ENCODE measurements around the gene RGS14. TPM values are rescaled to one million over a fixed set of nuclear protein-coding genes. Genes with fewer than 3 reads are reported as not detected.

The RGS14 gene
- total RNA-seq, 1 donor from 2014 or later: 4.5 TPM

- Histone ChIP-seq H3K36me3 (no peaks in the 10 kb centered on the region), H3K4me1 (peaks cover 7 to 9% of the 10 kb centered on the region in 2 donors), H3K4me3 (no peak overlapping the region), H3K27me3 (no peaks in the 10 kb centered on the region), H3K9me3 (no peaks in the 10 kb centered on the region), H3K27ac (no peak overlapping the region)
- TF ChIP-seq CTCF (IDR thresholded peaks at IDR 0.05): no peak
- DNase-seq (ENCODE audit: low spot score in 2 of 2): no peak
- intact Hi-C loops (cut with DNase I): no loop called here
Measured at GRCh38 chr5:177369645-177370440, 12.1 kb downstream of the RGS14 start.

GRCh38 chr5:177370488-177371119 is 12.9 kb downstream of the RGS14 start:
- Histone ChIP-seq H3K27me3 (no peaks in the 10 kb centered on the region), H3K9me3 (no peaks in the 10 kb centered on the region), H3K4me1 (peaks cover 7 to 9% of the 10 kb centered on the region in 2 donors), H3K36me3 (no peaks in the 10 kb centered on the region), H3K4me3 (peak overlapping the region; percentile 29 to 46), H3K27ac (no peak overlapping the region)
- peak; percentile 28 to 49 (median 35) for TF ChIP-seq CTCF (IDR thresholded peaks at IDR 0.05)
- intact Hi-C loops (cut with DNase I): no loop called here
- DNase-seq (ENCODE audit: low spot score in 2 of 2): peak in 1 of 2 donors; percentile 80

GRCh38 chr5:177371120-177372033 is 13.7 kb downstream of the RGS14 start:
- no peak for TF ChIP-seq CTCF (IDR thresholded peaks at IDR 0.05)
- peaks cover 4 to 5% of the 10 kb centered on the region in 2 donors for H3K4me1 ChIP-seq
- intact Hi-C loops (cut with DNase I): no loop called here

GRCh38 chr5:177372034-177372896 is 14.5 kb downstream of the RGS14 start:
- Histone ChIP-seq H3K27ac (no peak overlapping the region), H3K4me3 (no peak overlapping the region), H3K9me3 (no peaks in the 10 kb centered on the region), H3K36me3 (no peaks in the 10 kb centered on the region), H3K27me3 (no peaks in the 10 kb centered on the region), H3K4me1 (peaks cover 3 to 4% of the 10 kb centered on the region in 2 donors)
- TF ChIP-seq CTCF (IDR thresholded peaks at IDR 0.05): no peak
- DNase-seq (ENCODE audit: low spot score in 2 of 2): no peak
- intact Hi-C loops (cut with DNase I): no loop called here

More at GRCh38 chr5:177371120-177372033, 13.7 kb downstream of the RGS14 start:
- Histone ChIP-seq H3K27me3 (no peaks in the 10 kb centered on the region), H3K9me3 (no peaks in the 10 kb centered on the region), H3K36me3 (no peaks in the 10 kb centered on the region), H3K4me3 (peak overlapping the region; percentile 29 to 46), H3K27ac (no peak overlapping the region)
- no peak for DNase-seq (ENCODE audit: low spot score in 2 of 2)

GRCh38 chr5:177372910-177373309 is 15.2 kb downstream of the RGS14 start:
- Histone ChIP-seq H3K4me3 (no peak overlapping the region), H3K27ac (no peak overlapping the region), H3K9me3 (no peaks in the 10 kb centered on the region), H3K27me3 (no peaks in the 10 kb centered on the region), H3K4me1 (no peaks in the 10 kb centered on the region), H3K36me3 (no peaks in the 10 kb centered on the region)
- intact Hi-C loops (cut with DNase I): no loop called here
- TF ChIP-seq CTCF (IDR thresholded peaks at IDR 0.05): no peak
- DNase-seq (ENCODE audit: low spot score in 2 of 2): no peak
